IPS DF 19.7 (cell line): ENCODE results near the gene SCUBE2.
"Not testable (repeated sequence)": the region's sequence is repeated elsewhere in the genome, so short reads cannot be mapped to it uniquely, and the experiment has no call there.

Source experiments
- DNase-seq: peaks from one replicate; pipeline ENCODE4 v3.0.0-alpha.2; 2013; ENCODE audit warnings: low read depth, low spot score

The SCUBE2 gene

DNA sequence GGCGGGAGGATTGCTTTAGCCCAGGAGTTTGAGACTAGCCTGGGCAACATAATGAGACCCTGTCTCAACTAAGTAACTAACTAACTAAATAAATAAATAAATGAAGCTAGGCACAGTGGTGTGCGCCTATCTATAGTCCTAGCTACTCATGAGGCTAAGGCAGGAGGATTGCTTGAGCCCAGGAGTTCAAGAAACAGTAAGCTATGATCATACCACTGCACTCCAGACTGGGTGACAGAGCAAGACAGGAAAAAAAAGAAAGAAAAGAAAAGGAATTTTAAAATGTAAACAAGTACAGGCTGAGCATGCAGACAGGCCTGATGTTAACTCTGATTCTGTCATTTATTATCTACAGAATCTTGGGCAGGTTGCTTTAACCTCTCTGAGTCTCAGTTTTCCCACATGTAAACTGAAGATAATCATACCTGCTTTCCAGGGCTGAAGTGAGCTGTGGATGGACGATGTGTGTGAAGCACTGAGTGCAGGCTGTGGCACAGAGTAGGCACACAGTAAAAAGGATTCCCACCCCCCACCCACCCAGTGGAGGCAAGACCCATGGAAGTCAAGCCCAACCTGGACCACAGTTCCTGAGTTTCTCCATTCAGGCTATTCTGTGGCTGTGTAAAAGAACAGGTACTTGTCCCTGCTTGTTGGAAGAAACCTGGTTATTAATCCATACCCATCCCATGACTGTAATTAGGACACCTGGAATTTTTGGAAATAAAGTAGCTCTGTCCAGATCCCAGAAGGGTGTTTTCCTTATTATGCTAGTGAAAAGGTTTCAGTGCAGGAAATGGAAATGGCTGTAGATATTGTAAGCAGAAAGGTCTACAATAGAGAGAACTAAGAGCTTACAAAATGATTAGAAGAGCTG lies 18.7 kb upstream of the SCUBE2 start:
- DNase-seq, result no peak

DNA sequence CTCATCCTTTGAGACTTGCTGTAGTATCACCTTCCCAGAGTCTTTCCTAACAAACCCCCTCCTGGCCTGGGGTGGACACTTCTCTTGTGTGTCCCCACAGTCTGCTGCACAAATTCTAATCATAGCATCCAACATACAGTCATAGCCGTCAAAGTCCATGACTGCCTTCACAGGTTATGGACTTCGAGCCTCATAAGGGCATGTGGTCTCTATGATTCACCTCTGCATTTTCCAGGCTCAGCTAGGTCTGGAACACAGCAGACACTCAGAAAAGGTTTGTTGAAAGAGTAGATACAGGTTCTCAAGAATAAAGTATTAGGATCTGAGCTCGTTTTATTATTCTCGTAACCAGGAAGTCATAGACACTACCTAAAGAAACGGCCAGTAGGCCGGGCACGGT lies 13.2 kb upstream of the SCUBE2 start:
- no peak for DNase-seq

DNA sequence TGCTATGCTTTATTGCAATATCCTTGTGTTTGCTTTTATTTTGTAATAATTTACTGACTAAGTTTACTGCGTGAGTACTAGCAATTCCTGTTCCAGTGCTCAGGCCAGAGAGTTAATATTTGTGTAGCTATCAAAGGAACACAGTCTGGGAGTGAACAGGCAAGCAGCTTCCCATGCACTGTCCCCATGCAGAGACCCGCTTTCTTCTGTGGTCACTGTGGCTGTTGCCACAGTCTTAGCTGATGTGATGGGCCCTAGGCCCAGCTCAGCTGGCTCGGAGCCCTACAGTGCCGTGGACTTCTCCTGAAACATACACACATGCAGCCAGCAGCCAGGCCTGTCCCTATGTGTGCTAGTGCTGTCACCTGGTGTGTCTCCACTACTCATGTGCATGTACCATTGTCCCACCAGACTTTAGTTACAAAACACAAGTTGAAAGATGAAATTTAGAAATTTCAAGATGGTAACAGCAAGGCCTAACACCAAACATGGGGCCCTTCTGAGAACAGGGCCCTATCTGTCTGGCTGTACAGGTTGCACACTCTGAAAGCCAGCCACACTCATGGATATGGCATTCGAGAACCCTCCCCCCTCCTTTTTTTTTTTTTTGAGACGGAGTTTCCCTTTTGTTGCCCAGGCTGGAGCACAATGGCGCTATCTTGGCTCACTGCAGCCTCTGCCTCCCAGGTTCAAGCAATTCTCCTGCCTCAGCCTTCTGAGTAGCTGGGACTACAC lies 12.3 kb upstream of the SCUBE2 start:
- DNase-seq, result no peak

DNA sequence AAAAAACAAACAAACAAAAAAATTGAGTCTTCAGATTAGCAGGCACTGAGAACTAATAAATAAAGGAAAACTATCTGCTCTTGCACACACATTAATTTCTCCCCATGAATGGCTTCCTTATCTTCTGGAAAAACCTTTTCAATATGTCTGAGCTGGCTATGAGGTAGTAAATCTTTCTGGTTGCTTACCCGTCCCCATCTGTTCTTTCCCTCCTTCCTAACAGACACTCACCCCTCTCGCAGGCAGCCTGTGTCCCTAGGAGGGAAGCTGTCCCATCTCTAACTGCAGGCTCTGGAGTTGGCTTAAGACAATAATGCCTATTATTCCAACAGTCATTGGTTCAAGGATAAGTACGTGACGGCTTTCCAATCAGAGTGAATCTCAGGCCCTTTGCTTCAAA lies 8.2 kb upstream of the SCUBE2 start:
- no peak for DNase-seq

DNA sequence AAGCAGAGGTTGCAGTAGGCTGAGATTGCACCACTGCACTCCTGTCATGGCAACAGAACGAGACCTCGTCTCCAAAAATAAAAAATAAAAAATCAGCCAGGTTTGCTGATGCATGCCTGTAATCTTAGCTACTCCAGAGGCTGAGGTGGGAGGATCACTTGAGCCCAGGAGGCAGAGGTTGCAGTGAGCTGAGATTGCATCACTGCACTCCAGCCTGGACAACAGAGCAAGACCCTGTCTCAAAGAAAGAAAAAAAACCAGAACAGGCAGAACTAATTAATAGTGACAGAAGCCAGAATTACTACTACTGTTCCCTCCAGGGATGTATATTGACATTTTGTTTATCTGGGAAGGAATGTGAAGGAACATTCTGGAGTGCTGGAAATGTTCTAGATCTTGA lies 7.1 kb upstream of the SCUBE2 start:
- not testable (repeated sequence) for DNase-seq

DNA sequence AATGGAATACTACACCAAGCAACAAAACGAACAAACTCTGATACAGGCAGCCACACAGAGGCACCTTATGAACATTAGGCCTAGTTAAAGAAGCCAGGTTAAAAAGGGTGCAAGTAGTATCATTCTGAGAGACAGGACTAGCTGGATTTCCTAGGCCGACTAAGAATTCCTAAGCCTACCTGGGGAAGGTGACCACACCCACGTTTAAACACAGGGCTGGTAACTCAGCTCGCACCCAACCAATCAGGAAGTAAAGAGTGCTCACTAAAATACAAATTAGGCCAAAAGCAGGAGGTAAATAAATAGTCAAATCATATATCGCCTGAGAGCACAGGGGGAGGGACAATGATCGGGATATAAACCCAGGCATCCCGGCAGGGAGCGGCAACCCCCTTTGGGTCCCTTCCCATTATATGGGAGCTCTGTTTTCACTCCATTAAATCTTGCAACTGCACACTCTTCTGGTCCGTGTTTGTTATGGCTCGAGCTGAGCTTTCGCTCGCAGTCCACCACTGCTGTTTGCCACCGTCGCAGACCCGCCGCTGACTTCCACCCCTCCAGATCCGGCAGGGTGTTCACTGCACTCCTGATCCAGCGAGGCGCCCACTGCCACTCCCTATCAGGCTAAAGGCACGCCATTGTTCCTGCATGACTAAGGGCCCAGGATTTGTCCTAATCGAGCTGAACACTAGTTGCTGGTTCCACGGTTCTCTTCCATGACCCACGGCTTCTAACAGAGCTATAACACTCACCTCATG lies 6.0 kb upstream of the SCUBE2 start:
- DNase-seq, result not testable (repeated sequence)

DNA sequence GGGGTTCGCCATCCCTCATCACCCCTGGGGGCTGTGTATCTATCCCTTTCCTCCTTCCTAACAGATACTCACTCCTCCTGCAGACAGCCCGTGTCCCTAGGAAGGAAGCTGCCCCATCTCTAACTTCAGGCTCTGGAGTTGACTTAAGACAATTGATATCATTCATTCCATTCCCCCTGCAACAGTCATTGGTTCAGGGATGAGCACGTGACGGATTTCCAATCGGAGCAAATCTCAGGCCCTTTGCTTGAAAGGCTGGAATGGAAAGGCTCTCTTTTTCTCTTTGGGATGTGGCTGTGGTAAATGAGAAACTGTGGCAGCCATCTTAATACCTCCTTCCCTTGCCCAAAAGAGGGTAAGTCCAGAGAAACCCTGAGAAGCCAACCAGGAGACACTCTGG lies 5.0 kb upstream of the SCUBE2 start:
- DNase-seq, result no peak

DNA sequence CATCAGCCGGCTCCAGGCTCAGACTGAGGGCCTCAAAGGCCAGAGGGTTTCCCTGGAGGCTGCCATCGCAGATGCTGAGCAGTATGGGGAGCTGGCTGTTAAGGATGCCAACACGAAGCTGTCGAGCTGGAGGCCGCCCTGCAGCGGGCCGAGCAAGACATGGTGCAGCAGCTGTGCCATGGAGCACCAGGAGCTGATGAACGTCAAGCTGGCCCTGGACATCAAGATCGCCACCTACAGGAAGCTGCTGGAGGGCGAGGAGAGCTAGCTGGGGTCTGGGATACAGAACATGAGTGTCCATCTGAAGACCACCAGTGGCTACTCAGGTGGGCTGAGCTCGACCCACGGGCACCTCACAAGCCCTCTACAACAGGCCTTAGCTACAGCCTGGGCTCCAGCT lies 4.0 kb upstream of the SCUBE2 start:
- no peak for DNase-seq

DNA sequence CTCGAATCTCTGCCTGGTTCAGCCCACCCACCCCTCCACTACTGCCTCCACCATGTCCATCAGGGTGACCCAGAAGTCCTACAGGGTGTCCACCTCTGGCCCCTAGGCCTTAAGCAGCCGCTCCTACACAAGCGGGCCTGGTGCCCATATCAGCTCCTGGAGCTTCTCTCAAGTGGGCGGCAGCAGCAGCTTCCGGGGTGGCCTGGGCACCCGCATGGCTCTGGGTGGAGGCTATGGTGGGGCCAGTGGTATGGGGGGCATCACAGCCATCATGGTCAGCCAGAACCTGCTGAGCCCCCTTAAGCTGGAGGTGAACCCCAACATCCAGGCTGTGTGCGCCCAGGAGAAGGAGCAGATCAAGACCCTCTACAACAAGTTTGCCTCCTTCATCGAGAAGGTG lies 3.0 kb upstream of the SCUBE2 start:
- DNase-seq, result no peak

DNA sequence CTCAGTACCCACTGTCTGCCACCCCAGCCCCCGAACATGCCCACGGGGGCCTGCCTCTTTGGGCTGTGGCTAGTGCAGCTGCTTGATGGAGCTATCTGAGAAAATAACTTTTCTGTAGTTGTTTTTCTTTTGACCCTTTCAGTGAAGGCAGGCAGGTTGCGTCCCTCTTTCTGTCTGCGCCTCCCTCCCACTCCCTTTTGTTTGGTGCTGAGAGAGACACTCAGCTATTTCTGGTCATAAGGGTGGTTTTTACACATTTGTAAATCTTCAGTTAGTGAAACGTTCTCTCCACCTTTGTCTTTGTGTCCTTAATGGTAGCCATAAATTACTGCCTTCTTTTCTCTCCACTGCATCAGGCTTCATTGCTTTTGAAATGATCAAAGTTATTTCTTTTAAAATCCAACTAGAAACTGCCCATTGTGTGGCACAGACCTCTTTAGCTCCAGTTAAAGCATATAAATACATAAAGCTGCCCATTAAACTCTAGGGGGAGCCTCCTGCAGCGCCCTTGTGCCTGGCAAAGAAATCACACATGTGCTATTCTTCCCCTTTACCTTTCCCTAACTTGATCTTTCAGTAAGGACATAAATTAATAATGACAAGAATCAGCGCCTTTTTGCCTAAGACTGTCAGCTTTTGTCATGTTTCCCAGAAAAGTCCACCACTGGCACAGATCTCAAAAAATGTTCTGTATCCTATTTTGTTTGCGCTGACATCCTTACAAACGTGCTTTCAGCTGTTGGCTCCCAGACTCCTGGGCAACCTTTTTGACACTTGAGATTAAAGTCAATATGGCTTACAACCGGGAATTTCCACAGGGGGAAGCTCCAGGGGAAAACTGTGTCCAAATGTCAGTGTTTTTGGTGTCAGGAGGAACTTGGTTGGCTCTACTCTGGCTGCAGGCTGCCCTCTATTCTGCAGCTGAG lies 1.7 kb upstream of the SCUBE2 start:
- DNase-seq, result no peak

DNA sequence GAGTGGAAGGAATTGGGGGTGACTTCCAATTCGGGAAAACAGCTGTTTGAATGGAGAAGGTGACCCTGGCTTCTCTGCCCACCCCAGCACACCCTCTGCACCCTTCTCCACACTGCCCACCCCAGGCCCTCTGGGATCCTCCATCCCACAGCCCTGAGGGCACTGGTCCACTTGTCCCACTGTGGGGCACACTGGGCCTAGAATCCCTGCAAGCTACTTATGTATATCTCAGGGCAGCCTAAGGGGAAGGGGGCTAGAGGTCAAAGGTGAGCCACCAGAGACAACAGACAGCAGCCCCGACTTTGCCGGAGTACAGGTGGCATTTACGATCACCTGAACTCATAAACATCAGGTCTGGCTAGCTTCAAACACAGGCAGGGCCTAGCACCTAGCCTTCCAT lies 673 bp upstream of the SCUBE2 start:
- no peak for DNase-seq

DNA sequence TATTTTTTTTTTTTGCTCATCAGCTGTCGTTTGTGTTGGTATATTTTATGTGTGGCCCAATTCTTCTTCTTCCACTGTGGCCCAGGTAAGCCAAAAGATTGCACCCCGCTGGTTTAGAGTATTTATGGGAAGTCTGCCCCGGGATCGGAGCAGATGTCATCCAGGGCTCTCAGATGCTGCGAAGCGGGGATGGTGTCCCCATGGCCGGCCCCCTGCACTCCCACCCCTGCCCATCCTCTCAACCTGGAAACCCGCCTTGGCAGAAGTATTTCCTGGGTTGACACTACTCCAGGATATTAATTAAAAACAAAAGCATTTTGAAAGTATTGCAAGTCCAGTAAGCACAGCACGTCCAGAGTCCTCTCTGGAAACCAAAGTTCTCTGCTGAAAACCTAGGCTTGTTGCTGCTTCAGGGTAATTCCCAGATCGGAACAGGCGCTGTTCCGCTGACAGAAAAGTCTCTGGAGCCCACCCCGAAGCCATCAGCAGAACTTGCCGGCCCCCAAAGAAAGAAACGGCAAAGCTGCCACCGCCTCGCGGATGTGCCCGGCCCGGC lies 833 bp downstream of the SCUBE2 start:
- no peak for DNase-seq

DNA sequence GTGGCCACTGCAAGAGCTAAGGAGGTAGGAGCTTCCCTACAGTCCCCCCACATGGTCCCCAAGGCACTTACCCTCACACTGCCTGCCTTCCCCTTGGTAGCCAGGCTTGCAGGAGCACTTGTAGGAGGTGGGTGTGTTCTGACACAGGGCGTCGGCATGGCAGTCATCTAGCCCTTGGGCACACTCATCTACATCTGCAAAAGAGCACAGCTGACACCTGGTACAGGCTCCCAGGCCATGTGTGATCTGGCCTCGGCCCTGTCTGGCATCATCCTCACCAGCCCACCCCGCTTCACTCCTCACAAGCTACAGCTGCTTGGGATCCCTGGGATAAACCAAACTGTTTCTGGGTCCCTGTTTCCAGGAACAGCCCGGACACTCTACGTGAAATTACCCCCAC lies 1.8 kb downstream of the SCUBE2 start:
- DNase-seq, result no peak

DNA sequence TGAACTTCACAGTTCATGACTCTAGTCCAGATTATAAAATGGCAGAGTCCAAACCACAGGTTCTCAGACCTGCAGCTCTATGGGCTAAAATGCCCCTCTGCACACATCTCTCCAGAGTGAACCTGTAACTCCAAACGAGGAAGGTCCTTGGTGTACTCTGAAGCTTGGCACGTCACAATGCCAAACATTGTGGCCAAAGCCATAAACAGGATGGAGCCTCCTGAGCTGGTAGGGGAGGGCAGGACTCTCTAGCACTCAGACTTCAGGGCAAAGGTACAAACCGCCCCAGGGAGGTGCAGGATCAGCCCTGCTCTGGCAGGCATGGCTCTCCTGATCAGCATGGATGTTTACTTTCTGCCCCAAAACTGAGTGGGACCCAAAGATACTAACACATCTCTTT lies 2.3 kb downstream of the SCUBE2 start:
- no peak for DNase-seq

DNA sequence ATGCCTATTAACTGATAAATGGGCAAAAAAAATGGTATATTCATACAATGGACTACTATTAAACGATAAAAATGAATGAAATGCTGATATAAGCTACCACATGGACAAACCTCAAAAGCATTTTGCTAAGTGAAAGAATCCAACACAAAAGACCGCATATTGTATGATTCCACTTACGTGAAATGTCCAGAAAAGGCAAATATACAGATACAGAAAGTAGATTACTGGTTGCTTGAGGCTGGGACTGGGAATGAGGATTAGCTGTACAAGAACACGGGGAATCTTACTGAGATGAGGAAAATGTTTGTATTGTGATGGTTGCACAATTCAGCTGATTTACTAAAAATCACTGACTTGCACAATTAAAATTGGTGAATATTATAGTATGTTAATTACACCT lies 8.8 kb downstream of the SCUBE2 start:
- no peak for DNase-seq

DNA sequence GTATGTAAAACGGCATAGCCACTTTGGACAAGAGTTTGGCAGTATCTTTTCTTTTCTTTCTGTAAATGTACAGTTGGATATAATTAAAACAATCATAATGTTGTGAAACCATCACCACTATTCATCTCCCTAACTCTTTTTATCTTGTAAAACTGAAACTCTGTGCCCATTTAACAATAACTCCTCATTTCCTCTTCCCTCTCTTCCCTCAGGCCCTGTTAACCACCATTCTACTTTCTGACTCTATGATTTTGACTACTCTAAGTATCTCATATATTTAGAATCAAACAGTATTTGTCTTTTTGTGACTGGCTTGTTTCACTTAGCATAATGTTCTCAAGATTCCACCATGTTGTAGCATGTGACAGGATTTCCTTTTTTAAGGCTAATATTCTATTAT lies 10.2 kb downstream of the SCUBE2 start:
- DNase-seq, result no peak

DNA sequence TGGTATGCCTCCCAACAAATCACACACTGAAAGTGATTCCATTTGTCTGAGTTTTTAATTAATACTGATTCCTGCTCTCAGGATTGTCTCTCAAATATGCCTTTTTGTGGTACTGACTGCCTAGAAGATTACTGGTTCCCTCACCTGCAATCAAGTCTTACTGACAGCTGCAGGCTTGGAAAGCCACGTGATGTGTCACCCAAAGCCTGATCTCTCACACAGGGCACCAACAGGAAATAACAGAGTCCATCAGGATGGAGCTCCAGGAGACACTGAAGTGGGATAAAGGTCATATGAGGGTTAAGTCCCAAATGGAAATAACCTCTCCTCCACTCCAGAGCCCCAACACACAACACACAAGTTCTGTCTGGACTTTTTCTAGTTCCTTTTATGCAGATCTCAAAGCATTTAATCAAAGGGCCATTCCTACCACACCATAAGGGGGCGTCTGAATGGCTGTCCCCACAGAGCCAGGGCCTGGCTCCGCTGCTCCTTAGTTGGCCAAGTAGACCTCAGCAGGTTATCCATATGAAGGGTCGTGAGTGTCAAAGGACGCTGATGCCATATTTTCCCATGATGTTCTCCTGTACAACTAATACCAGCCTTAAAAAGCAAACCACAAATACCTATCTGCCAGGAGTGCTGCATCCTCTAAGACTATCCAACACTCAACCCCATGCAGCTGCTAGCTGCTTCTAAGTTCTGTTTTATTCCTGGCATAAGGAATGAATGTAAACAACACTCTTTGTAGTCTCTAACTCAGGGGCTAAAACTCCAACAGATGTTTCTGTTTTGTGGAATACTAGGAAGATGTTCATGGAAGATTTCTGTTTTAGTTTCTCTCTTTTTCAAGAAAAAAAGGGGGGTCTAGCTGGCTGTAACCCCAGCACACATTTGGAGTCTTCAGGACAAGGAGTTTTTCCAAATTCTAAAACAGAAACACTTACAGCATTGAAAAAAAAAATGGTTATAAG lies 13.0 kb downstream of the SCUBE2 start:
- DNase-seq, result no peak

DNA sequence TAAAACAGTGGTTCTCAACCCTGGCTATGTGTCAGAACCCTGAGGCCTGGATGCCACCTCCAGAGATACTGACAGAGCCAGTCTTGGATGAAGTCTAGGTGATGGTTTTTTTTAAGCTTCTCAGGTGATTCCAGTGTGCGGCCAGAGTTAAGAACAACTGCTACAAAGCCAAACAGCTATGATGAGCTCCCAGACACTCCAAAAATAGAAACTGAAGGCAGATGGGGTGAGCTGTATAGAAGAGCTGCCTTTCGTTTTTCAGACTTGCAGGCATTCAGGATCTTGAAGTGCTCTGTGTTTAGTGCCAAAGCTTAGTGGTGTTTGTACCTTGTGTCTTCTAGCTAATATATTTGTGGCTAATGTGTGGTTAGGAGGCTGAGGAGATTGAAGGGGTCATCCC lies 14.2 kb downstream of the SCUBE2 start:
- no peak for DNase-seq

DNA sequence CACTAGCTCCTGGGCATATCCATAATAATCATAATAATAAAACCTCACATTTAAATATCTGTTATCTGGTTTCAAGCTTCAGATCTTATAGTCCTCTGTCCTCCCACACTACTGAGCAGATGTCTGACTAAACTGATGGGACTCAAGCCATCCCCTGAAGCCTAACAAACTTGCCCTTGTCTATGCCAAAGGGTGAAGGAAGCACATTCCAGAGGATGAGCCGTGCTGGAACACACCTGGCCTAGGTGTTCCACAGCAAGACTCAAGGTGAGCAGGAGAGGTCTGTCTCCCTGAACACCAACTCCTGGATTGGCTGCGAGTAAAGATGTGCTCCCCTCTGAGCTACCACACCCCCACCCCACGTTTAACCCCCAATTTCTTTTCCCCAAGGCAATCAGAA lies 14.7 kb downstream of the SCUBE2 start:
- no peak for DNase-seq

DNA sequence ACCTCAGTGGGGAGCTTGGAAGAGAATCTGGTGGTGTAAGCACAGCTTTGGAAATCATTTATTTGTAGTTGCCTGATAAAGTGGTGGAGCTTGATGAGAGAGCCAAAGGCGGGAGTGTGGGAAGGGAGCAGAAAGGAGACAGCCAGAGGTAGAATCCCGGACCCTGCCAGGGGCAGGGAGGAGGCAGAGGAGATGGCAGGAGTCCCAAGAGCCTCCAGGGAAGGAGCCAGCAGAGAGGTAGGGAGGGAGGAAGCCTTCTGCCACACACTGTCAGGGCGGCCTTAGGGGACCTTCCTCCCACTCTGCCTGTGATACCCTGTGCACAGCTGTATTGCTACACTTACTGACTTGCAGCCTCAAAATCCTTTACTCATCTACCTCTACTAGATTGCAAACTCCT lies 15.4 kb downstream of the SCUBE2 start:
- DNase-seq, result no peak
